ENCODE measurements around the gene SGMS1.

The SGMS1 gene

GRCh38 chr10:50605269-50605950, 18.3 kb downstream of the SGMS1 start:
- DNase-seq, result peak; percentile 23

- DNase-seq, result no peak
These were observed 18.9 kb downstream of the SGMS1 start for GRCh38 chr10:50604809-50605208.

GRCh38 chr10:50604049-50604640, 19.6 kb downstream of the SGMS1 start:
- DNase-seq, result no peak

GRCh38 chr10:50603151-50603850, 20.5 kb downstream of the SGMS1 start:
- DNase-seq, result no peak

- no peak for DNase-seq
These were observed 21.8 kb downstream of the SGMS1 start for GRCh38 chr10:50601974-50602373.

DNA sequence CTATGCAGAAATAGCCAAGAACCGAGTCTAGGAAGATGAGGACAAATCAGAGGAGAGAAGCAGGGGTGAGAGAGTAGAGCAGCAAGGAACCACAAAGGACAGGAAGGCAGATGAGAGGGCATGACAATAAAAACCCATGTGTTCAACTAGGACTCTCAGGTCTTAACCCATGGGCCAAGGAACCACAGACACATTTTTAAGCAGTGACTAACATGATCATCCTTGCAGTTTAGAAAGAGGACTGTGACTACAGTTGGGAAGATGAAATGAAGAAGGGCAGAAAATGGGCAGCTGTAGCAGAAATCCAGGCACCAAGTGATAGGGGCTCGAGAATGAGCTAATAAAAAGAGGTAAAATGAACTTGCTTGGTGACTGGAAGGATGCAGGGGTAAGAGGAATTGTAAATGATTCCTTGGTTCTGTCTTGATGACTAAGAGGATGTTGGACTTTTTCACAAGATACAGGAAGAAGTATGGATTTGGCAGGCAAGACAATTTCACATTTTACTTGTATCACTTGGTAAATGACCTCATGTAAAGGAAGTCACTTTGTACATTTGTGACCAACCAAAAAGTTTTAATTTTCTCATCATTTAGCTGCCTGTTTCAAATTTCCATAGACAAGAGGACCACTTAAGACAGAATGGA, 22.8 kb downstream of the SGMS1 start:
- no peak for DNase-seq

DNA sequence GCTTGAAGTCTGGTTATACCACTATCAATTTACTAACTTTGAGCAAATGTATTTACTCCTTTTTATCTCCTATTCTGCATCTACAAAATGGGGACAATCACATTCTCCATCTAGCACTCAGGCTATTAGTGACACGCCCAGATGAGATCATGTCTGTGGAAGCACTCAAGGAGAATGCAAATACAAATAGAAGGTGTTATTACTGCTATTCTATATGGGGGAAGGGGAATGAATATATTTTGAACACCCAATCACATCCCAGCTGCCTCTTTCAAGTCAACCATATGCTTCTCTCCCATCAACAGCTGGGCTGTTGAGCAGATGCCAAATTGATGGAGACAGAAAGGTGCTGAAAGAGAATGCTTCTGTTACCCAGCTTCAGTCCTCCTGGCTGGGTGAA, 23.5 kb downstream of the SGMS1 start:
- DNase-seq, result no peak

DNA sequence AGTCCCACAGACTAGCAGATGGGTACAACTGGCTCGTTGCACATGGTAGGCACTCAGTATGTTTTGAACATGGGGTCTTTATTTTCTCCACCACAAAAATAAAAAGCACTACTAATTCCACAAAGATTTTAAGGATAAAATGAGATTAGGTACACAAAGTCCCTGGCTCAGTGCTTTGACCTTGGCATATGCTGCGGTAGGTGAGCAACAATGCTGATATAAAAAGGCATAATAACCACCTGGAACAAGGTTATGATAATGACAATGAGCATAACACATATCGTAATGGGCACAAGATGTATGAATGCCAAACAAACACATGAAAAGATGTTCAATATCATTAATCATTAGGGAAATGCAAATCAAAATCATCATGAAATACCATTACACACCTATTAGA, 26.9 kb downstream of the SGMS1 start:
- no peak for DNase-seq

DNA sequence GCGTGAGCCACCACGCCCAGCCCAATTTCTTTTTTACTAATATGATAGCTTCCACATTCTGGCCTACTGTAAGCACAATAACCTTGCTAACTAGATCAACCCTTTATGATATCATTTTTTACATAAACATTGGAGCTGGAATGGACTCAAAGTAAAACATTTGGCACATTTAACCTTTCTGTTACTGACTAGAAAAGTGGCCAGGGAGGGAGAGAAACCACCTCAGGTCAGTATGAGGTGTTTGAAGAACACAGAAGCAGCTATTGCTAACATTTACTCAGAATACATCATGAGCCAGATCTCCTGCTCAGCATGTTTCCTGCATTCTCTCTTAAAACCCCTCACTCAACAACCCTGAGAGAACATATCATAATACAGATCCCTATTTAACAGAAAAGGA, 27.3 kb downstream of the SGMS1 start:
- DNase-seq, result no peak

DNA sequence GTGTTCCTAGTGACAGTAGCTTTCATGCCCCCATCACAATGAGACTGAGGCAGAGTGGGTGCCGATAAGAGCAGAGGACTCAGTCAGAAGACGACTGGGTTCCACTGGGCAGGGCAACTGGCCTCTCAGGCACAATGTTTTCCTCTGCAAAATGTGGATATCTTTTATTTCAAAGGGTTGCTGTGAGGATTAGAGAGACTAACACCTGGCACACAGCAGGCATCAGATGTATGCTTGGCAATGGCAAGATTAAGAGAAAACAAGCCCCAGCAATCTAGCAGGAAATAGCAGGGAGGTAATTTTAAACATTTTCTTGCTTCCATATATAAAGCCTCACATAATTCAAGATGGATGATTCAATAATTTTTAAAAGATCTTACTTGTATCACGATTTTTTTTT, 28.0 kb downstream of the SGMS1 start:
- no peak for DNase-seq

GRCh38 chr10:50593523-50594376, 30.0 kb downstream of the SGMS1 start:
- no peak for DNase-seq

GRCh38 chr10:50592961-50593418, 30.8 kb downstream of the SGMS1 start:
- DNase-seq, result no peak

DNA sequence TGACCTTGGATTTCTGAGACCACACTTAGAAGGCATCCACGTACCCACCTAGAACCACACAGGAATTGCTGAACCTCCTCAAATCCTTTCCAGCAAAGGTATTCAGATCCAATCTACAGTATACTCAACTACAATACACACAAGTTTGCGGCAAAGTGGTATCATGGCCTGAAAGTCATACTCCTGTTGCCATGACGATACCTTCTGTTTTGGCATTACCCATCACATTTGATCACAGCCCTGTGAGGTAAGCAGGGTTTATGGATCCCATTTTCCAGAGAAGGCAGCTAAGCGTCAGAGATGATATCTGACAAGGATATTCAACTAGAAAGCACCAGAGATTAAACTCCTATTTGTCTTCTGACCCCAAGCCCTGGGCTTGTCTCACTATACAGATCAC, 32.8 kb downstream of the SGMS1 start:
- no peak for DNase-seq

DNA sequence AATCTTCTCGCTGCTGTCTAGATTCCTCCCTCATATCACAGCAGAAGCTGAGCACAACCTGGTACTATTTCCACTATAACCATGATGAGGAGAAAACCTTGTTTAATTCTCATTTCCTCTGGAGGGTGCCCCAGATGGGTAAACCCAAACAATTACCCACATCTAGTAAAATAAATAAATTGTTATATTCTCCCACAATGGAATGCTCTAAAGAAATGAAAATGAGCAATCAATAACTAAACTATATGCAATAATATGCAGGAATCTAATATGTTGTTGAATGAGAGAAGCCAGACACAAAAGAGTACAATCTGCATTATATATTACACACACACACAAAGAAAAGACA, 37.0 kb downstream of the SGMS1 start:
- no peak for DNase-seq

DNA sequence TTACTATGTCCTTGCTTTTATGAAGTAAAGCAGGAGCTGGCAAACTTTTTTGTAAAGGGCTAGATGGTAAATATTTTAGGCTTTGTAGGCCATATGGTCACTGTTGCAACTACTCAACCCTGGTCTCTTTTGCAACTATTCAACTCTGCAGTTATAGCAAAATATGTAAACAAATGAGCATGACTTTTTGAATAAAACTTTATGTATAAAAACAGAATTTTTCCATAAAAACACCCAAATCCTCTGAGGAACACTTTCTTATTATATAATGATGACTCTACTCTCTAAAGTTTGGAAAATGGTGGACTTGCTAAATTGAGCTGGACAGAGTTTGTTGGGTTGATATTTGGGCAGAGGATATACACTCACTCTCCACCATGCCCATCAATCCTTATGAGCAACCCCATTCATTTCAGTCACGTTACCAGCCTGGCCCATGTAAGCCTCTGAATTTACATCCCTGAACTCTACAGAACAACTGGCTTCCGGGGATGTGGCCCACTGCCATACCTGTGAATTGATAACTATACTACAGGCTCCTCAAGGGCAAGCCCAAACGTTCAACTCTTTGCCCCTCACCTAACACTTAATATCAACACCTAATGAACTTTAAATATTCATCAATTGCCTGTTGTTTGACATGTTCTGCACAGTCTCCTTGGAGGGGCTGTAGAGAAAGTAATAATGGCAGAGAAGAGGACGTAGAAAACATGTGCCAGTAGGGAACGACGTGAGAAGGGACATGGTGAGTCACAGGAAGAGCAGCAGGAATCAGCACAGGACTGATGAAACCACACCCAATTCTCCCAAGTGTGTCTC, 37.6 kb downstream of the SGMS1 start:
- peak; percentile 40 for DNase-seq

GRCh38 chr10:50582766-50583762, 40.7 kb downstream of the SGMS1 start:
- DNase-seq, result no peak

DNA sequence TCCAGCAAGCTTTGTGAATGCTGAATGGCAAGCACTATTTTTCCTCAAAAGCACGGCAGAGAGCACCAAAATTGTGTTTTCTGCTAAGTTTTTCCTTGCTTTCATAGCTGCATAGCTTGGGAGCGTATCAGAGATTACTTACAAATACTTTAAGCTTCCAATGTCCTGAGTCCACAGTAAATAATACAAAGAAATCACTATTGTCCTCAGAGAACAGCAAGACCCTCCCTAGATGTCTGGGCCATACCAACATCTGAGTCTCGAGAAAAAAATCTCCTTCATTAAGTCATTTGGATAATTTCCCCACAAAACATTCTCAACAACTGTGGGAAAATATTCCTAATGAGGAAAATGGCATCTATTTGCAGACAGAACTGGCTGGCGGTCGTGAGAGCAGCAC, 41.7 kb downstream of the SGMS1 start:
- DNase-seq, result no peak

DNA sequence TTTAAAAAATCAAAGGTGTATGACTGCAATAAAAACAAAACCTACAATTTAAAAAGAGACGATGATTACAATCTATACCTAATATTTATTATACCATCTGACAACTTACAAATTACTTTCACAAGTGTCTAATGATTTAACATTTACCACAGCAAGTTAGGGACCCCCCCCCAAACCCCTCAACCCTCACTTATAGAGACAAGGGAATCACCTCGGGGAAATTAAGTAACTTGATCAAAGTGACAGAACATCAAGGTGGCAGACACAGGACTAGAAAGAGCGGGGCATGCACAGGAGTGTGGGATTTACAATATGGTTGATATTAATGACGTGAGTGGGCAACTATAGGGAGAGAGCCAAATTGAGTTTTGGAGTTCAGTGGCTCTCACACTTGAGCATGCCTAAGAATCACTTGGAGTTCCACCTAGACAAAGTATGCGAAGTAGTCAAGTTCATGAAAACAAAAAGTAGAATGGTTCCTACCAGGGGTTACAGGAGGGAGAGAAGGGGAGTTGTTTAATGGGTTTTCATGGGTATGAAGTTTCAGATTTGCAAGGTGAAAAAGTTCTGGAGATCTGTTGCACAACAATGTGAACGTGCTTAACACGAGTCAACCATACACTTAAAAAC, 43.4 kb downstream of the SGMS1 start:
- no peak for DNase-seq

DNA sequence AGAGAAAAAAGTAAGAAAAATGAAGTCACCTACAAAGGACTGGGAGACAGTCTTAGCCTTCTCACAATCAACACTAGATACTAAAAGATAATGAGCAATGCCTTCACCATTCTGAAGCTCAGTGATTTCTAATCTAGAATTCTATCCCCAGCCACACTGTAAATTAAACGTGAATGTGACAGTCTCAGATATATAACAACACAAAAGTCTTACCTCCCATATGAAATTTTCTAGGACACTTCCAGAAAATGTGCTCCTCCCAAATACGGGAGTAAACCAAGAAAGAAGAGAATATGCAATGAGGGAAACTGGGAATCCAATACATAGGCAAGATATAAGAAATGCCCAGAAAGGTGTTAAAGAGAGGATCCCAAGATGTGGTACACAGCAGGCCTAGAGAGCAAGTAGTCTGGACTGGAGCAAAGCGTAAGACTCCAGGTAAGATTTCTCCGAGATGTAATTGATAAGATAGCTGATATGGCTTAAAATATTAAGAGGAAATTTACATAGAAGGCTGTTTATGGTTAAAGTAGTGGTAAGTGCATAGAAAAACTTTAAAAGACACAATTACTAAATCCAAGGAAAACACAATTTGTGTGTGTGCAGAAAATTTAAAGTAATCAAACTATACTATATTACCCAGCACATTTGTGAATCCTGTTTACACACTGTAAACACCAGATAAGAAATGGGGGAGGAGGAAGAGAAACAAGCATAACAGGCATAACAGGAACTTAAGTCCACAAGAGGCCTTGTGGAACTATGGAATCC, 44.1 kb downstream of the SGMS1 start:
- no peak for DNase-seq
